ENCODE data around the gene ZNF496. TPM values are rescaled to one million over a fixed set of nuclear protein-coding genes. Genes with fewer than 3 reads are reported as not detected.

The ZNF496 gene
- total RNA-seq, 1 experiment from 2014 or later = 21.4 TPM

DNA sequence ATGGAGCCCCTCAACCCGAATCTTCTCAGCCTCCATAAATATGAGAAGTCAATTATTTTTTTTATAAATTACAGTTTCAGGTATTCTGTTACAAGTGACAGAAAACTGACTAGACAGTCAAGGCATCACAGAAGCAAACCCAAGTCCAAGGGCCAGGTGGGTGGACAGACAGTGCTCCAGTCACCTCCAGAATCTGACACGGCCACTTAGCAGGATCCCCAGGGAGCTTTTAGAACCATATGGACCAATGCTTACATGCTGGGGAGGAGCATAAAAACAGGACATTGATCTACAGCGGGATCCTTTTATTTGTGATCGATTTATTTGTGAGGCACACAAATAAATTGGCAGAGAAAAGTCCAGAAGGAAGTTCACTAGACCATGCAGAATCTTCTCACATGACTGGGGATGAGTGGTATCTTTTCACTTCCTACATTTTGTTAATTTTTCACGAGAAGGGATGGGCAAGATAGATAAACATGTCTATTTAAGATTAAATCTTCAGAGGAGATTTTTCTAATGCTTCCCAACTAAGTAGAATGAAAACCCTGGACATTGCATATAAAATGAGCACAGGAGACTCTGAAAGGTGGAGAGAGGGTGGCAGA lies 15.0 kb downstream of the ZNF496 start:
- no peaks in the 10 kb centered on the region for H3K27me3 ChIP-seq (ENCODE audit: control insufficient read depth, insufficient read depth, low read length)
- no peak for TF ChIP-seq POLR2AphosphoS5 (IDR thresholded peaks at IDR 0.05; ENCODE audit: low read depth, low read length)
- no peak for DNase-seq (ENCODE audit: low read depth, low spot score)
- intact Hi-C loops (cut with micrococcal nuclease; ENCODE audit: unreplicated experiment) (no loop called here), in situ Hi-C loops (cut with HindIII; ENCODE audit: low pct_unique_long_range_greater_than_20kb, low sequenced_read_pairs) (no loop called here)
- H3K9me3 ChIP-seq (ENCODE audit: control insufficient read depth, insufficient read depth, low read depth, low read length) = no peaks in the 10 kb centered on the region
- ATAC-seq = no peak
- no peak overlapping the region for H3K4me3 ChIP-seq (ENCODE audit: low read depth in 2 of 2, low read length in 2 of 2)
- no peaks in the 10 kb centered on the region for H3K4me1 ChIP-seq (ENCODE audit: control insufficient read depth, insufficient read depth, low read length)
- H3K36me3 ChIP-seq (ENCODE audit: control insufficient read depth, insufficient read depth, low read length) = no peaks in the 10 kb centered on the region
- no TSS peak for BruUV-seq (replicated peaks)
- ChIA-PET CTCF (interaction anchor here (0.7 kb wide), 1 partner anchor 42 kb away, joined by 3 read pairs; no protein-coding TSS in a partner anchor), POLR2A (no interaction called here)
- H3K27ac ChIP-seq (ENCODE audit: low read length) = no peak overlapping the region

DNA sequence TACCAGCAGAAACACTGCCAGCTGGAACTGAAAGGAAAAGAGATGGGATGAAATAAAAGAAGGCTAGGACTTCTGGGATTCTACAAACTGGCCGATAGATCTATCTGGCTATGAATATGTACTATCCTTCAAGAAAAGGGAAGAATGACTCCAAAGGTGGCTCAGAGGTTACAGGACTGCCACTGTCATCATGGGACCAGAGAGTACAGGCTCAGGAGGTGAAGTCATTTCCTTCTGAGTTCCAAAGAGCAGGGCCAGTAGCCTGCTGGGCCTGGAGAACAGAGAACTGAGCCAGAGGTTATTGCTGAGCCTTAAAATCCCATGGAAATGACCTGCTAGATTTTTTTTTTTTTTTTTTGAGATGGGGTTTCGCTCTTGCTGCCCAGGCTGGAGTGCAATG lies 27.6 kb downstream of the ZNF496 start:
- H3K9me3 ChIP-seq (ENCODE audit: control insufficient read depth, insufficient read depth, low read depth, low read length) = no peaks in the 10 kb centered on the region
- intact Hi-C loops (cut with micrococcal nuclease; ENCODE audit: unreplicated experiment) = no loop called here
- TF ChIP-seq, protein P1, sequence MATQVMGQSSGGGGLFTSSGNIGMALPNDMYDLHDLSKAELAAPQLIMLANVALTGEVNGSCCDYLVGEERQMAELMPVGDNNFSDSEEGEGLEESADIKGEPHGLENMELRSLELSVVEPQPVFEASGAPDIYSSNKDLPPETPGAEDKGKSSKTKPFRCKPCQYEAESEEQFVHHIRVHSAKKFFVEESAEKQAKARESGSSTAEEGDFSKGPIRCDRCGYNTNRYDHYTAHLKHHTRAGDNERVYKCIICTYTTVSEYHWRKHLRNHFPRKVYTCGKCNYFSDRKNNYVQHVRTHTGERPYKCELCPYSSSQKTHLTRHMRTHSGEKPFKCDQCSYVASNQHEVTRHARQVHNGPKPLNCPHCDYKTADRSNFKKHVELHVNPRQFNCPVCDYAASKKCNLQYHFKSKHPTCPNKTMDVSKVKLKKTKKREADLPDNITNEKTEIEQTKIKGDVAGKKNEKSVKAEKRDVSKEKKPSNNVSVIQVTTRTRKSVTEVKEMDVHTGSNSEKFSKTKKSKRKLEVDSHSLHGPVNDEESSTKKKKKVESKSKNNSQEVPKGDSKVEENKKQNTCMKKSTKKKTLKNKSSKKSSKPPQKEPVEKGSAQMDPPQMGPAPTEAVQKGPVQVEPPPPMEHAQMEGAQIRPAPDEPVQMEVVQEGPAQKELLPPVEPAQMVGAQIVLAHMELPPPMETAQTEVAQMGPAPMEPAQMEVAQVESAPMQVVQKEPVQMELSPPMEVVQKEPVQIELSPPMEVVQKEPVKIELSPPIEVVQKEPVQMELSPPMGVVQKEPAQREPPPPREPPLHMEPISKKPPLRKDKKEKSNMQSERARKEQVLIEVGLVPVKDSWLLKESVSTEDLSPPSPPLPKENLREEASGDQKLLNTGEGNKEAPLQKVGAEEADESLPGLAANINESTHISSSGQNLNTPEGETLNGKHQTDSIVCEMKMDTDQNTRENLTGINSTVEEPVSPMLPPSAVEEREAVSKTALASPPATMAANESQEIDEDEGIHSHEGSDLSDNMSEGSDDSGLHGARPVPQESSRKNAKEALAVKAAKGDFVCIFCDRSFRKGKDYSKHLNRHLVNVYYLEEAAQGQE (IDR thresholded peaks at IDR 0.05; ENCODE audit: insufficient read depth in 1 of 2, low read depth in 2 of 2, low read length in 1 of 2) = no peak
- TF ChIP-seq, protein P2, sequence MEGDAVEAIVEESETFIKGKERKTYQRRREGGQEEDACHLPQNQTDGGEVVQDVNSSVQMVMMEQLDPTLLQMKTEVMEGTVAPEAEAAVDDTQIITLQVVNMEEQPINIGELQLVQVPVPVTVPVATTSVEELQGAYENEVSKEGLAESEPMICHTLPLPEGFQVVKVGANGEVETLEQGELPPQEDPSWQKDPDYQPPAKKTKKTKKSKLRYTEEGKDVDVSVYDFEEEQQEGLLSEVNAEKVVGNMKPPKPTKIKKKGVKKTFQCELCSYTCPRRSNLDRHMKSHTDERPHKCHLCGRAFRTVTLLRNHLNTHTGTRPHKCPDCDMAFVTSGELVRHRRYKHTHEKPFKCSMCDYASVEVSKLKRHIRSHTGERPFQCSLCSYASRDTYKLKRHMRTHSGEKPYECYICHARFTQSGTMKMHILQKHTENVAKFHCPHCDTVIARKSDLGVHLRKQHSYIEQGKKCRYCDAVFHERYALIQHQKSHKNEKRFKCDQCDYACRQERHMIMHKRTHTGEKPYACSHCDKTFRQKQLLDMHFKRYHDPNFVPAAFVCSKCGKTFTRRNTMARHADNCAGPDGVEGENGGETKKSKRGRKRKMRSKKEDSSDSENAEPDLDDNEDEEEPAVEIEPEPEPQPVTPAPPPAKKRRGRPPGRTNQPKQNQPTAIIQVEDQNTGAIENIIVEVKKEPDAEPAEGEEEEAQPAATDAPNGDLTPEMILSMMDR (IDR thresholded peaks at IDR 0.05) = no peak
- TF ChIP-seq SIN3A (IDR thresholded peaks at IDR 0.05; ENCODE audit: borderline replicate concordance, insufficient read depth, low read depth, low read length) (no peak), POLR2AphosphoS5 (IDR thresholded peaks at IDR 0.05; ENCODE audit: low read depth, low read length) (no peak), TCF7L2 (IDR thresholded peaks at IDR 0.05; ENCODE audit: low read depth, low read length) (no peak)
- no peak overlapping the region for H3K27ac ChIP-seq (ENCODE audit: low read length)
- H3K27me3 ChIP-seq (ENCODE audit: control insufficient read depth, insufficient read depth, low read length) = no peaks in the 10 kb centered on the region
- ATAC-seq = no peak
- no peaks in the 10 kb centered on the region for H3K36me3 ChIP-seq (ENCODE audit: control insufficient read depth, insufficient read depth, low read length)
- DNase-seq (ENCODE audit: low read depth, low spot score) = no peak
- no peaks in the 10 kb centered on the region for H3K4me1 ChIP-seq (ENCODE audit: control insufficient read depth, insufficient read depth, low read length)
- POLR2A ChIA-PET = no interaction called here
- in situ Hi-C loops (cut with HindIII; ENCODE audit: low pct_unique_long_range_greater_than_20kb, low sequenced_read_pairs) = no loop called here
- CTCF ChIA-PET = no interaction called here
- H3K4me3 ChIP-seq (ENCODE audit: low read depth in 2 of 2, low read length in 2 of 2) = no peak overlapping the region
- BruUV-seq (replicated peaks) = no TSS peak

DNA sequence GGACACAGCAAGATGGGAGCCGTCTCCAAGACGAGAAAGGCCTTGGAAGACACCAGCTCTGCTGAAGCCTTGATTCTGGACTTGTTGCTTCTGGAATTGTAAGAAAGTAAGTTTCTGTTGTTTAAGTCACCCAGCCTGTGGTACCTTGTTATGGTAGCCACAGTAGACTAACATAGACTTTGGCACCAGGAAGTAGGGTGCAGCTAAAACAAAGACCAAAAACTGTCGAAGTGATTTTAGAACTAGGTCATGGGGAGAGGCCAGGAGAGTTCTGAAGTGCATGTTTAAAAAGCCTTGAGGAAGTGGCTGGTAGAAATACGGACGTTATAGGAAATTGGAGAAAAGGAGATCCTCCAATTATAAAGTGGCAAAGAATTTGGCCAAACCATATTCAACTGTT lies 28.5 kb downstream of the ZNF496 start:
- H3K4me1 ChIP-seq (ENCODE audit: control insufficient read depth, insufficient read depth, low read length) = no peaks in the 10 kb centered on the region
- CTCF ChIA-PET = no interaction called here
- ATAC-seq = no peak
- in situ Hi-C loops (cut with HindIII; ENCODE audit: low pct_unique_long_range_greater_than_20kb, low sequenced_read_pairs) = no loop called here
- H3K9me3 ChIP-seq (ENCODE audit: control insufficient read depth, insufficient read depth, low read depth, low read length) = no peaks in the 10 kb centered on the region
- H3K4me3 ChIP-seq (ENCODE audit: low read depth in 2 of 2, low read length in 2 of 2) = no peak overlapping the region
- POLR2A ChIA-PET = no interaction called here
- no peaks in the 10 kb centered on the region for H3K27me3 ChIP-seq (ENCODE audit: control insufficient read depth, insufficient read depth, low read length)
- no peaks in the 10 kb centered on the region for H3K36me3 ChIP-seq (ENCODE audit: control insufficient read depth, insufficient read depth, low read length)
- H3K27ac ChIP-seq (ENCODE audit: low read length) = no peak overlapping the region
- BruUV-seq (replicated peaks) = no TSS peak
- TF ChIP-seq TCF7L2 (IDR thresholded peaks at IDR 0.05; ENCODE audit: low read depth, low read length) (no peak), POLR2AphosphoS5 (IDR thresholded peaks at IDR 0.05; ENCODE audit: low read depth, low read length) (no peak), SIN3A (IDR thresholded peaks at IDR 0.05; ENCODE audit: borderline replicate concordance, insufficient read depth, low read depth, low read length) (no peak)
- TF ChIP-seq, protein P1 (IDR thresholded peaks at IDR 0.05; ENCODE audit: insufficient read depth in 1 of 2, low read depth in 2 of 2, low read length in 1 of 2) = no peak
- TF ChIP-seq, protein P2 (IDR thresholded peaks at IDR 0.05) = no peak
- intact Hi-C loops (cut with micrococcal nuclease; ENCODE audit: unreplicated experiment) = no loop called here
- DNase-seq (ENCODE audit: low read depth, low spot score) = no peak
